Stomach (tissue), 4 donors: ENCODE data around the gene RXFP4.

Source experiments
- CTCF ChIP-seq, 7 experiments: fragments of 450-650 bp in 4 of 7; fragments of 200-600 bp in 3 of 7; sonication (generic) in 3 of 7; IDR thresholded peaks; one replicate each; pipeline ENCODE4 v1.5.1; 2016 to 2019; ENCODE audit warnings: antibody characterized with exemption in 7 of 7, control low read depth in 2 of 7, mild to moderate bottlenecking in 1 of 7
- EP300 ChIP-seq: sonication (generic); formaldehyde crosslinking; IDR thresholded peaks from one replicate; pipeline ENCODE4 v1.6.1; 2017; ENCODE audit warnings: antibody characterized with exemption
- POLR2A ChIP-seq, 4 donors: fragments of 450-650 bp; IDR thresholded peaks; one replicate each; pipeline ENCODE4 v1.6.1; 2016; ENCODE audit warnings: antibody characterized with exemption in 4 of 4, control low read depth in 2 of 4, mild to moderate bottlenecking in 1 of 4, moderate library complexity in 1 of 4
- POLR2AphosphoS5 ChIP-seq, 3 donors: sonication (generic); formaldehyde crosslinking; IDR thresholded peaks; one replicate each; pipeline ENCODE4 v1.6.1; 2016; ENCODE audit warnings: antibody characterized with exemption in 3 of 3

- TF ChIP-seq CTCF (IDR thresholded peaks at IDR 0.05), result no peak
- TF ChIP-seq POLR2A (IDR thresholded peaks at IDR 0.05), result no peak
- TF ChIP-seq POLR2AphosphoS5 (IDR thresholded peaks at IDR 0.05), result no peak
- no peak for TF ChIP-seq EP300
Observed at GRCh38 chr1:155950829-155951228, 9.4 kb downstream of the RXFP4 start.
